ENCODE measurements around the gene PDE4D.
A peak's percentile ranks its signal among the peaks of the same experiment; 100 is the strongest.
"Not testable (repeated sequence)": the region's sequence is repeated elsewhere in the genome, so short reads cannot be mapped to it uniquely, and the experiment has no call there.

The PDE4D gene

GRCh38 chr5:59016925-59017324, 876.6 kb downstream of the PDE4D start:
- no peak for DNase-seq

DNA sequence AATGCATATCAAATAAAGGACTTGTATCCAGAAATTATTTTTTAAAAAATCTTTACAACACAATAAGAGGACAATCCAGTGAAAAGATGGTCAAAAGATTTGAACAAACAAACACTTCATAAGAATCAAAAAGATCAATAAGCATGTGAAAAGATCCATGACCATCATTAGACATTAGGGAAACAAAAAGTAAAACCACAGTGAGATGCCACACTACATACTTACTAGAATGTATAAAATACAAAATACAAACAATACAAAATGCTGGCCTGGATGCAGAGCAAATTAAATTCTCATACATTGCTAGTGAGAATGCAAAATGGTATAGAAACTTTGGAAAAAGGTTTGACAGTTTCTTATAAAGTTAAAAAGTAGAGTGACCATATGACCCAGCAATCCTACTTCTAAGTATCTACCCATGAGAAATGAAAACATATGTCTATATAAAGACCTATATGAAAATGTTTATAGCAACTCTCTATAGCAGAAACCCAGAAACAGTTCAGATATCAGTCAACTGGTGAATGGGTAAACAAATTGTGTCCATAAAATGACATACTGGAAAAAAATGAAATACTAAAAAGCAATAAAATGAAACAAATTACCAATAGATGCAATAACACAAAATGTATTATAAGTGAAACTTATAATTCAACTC, 884.6 kb downstream of the PDE4D start:
- DNase-seq: no peak

GRCh38 chr5:59007460-59008063, 886.0 kb downstream of the PDE4D start:
- peak; percentile 31 for DNase-seq

DNA sequence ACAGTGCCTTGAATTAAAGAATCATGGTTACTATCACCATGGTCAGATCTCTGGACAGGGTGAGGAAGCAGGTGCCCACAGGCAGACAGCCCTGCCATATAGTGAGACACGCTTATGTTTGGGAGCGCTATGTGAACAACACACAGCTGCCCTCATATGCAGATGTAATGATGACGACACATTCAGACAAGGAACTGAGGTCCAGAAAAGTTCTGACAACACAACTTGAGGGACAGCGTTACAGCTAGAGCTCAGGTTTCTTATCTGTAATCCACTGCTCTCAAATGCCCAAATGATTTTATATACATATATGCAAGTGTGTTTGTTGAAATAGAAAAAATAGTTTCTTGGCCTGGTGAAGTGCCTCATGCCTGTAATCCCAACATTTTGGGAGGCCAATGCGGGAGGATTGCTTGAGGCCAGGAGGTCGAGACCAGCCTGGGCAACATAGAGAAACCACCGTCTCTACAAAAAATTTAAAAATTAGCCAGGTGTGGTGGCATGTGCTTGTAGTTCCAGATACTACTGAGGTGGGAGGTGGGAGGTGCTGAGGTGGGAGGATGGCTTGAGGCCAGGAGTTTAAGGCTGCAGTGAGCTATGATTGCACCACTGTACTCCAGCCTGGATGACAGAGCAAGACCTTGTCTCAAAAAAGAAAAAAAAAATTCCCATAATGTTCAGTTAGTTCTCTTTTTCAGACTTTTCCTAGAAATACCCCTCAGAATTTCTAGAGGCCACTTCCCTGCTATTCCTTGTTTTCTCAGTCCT, 887.4 kb downstream of the PDE4D start:
- no peak for DNase-seq

DNA sequence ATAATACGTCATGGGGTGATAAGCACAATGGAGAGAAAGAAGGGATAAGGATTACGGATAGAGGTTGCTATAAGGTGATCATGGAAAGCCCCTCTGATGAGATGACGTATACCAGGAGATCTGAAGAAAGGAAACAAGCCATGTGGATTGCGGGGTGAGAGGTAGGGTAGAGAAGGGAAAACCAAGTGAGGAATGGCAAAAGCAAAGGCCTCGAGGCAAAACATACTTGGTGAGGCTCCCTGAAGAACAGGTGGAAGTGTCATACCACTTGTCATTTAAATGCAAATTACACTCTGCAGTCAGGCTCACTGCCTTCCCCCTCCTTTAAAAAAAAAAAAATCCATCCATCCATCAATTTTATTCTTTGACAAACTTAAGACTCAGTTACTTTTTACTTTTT, 889.9 kb downstream of the PDE4D start:
- DNase-seq: no peak

GRCh38 chr5:59003124-59003523, 890.4 kb downstream of the PDE4D start:
- no peak for DNase-seq

GRCh38 chr5:59002162-59002825, 891.2 kb downstream of the PDE4D start:
- DNase-seq: no peak

- no peak for DNase-seq
These were observed 891.8 kb downstream of the PDE4D start for GRCh38 chr5:59001716-59002115.

DNA sequence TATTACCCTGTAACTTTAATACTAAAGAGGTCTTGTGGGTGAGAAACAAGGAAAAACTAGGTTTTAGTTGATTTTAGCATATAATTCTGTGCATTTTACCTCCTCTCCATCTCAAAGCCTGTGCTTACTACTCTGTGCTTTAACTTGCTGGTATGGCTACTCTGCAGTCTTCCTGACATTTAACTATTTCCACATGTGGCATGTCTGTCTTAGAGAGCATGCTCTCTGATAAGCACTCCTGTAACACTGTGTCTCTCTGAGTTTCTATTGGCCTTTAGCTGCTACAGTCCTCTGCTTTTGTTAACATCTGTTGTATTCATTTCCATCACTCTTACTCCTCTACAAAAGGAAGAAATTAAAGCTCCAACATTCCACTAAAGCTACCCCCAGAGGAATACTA, 892.4 kb downstream of the PDE4D start:
- DNase-seq: no peak

DNA sequence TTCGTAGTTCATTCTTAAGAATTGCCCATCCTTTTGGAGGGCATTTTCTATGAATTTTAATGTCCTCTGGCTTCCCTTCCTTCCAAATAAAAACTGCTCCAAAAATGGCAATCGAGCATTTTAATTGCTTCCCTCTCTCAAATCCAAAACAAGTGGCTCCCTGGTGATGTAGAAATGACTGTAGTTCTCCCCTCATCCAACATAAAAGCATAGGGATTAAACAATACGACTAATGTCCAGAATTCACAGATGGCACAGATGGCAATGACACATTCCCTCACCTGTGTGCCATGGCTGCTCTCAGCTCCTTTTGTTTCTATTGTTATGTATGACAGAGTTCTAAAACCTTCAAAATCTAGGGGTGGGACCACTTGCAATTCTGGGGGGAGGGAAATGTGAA, 893.3 kb downstream of the PDE4D start:
- no peak for DNase-seq

- DNase-seq: peak; percentile 2
These were observed 893.7 kb downstream of the PDE4D start for GRCh38 chr5:58999804-59000203.

DNA sequence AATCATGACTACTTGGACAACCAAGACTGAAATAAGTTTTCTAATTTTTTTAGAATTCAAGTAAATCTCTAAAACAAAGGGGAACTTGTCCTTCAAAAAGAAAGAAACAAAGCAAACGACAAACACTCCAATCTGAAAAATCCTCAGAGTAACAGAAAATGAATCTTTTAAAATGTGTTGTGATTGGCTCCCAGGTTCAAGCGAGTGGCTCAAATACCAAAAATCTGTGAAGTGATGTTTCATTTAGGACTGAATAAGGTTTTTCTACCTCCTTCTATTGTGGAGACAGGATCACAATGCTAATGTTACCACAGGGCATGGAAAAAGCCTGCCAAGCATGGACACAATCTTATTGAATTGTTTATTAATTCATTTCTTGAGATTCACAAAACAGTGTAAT, 895.0 kb downstream of the PDE4D start:
- no peak for DNase-seq

DNA sequence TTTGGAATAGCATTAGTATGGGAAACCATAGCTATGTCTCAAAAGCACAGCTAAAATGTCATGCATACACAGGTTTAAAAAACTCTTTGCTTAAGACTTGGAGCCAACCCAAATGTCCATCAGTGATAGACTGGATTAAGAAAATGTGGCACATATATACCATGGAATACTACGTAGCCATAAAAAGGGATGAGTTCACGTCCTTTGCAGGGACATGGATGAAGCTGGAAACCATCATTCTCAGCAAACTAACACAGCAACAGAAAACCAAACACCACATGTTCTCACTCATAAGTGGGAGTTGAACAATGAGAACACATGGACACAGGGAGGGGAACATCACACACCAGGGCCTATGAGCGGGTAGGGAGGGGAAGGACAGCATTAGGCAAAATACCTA, 897.7 kb downstream of the PDE4D start:
- DNase-seq: not testable (repeated sequence)

- DNase-seq: no peak
These were observed 900.1 kb downstream of the PDE4D start for GRCh38 chr5:58993461-58993860.

GRCh38 chr5:58988938-58989337, 904.6 kb downstream of the PDE4D start:
- DNase-seq: no peak

DNA sequence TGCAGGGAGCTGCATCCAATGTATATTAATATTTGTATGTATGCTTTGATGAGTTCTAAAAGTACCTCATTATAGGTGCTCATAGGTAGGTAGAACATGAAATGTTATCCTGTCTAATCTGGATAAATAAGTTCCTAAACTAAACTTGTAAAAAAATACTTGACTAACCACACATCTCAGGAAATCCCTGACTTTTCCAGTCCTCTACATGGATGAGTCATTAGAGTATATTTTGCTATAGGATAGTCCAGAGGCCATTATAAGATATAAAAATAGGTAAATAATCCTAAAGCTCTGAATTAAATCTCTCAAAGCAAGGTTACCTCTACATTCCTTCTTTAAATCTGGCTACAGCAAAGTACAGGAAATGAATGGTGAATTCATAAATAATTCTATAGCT, 906.3 kb downstream of the PDE4D start:
- no peak for DNase-seq

GRCh38 chr5:58986281-58986680, 907.2 kb downstream of the PDE4D start:
- no peak for DNase-seq

GRCh38 chr5:58985759-58986158, 907.8 kb downstream of the PDE4D start:
- no peak for DNase-seq

DNA sequence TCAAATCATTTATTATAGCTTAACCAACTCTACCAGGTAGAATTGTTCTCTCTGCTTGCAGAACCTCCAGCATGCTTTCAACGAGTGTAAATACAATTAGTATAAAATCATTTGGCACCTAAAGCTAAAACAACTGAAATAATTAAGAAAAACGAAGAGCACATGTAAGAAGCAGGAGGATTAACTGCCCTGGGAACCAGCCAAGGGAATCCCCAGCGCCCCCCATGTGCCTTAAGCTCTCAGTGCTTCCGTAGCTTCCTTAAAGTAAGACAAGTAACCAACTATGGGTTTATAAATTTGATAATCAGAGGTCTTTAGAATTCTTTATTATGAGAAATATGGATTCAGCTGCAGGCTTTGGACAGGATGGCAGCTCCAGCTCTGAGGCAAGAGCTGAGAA, 908.2 kb downstream of the PDE4D start:
- DNase-seq: no peak

DNA sequence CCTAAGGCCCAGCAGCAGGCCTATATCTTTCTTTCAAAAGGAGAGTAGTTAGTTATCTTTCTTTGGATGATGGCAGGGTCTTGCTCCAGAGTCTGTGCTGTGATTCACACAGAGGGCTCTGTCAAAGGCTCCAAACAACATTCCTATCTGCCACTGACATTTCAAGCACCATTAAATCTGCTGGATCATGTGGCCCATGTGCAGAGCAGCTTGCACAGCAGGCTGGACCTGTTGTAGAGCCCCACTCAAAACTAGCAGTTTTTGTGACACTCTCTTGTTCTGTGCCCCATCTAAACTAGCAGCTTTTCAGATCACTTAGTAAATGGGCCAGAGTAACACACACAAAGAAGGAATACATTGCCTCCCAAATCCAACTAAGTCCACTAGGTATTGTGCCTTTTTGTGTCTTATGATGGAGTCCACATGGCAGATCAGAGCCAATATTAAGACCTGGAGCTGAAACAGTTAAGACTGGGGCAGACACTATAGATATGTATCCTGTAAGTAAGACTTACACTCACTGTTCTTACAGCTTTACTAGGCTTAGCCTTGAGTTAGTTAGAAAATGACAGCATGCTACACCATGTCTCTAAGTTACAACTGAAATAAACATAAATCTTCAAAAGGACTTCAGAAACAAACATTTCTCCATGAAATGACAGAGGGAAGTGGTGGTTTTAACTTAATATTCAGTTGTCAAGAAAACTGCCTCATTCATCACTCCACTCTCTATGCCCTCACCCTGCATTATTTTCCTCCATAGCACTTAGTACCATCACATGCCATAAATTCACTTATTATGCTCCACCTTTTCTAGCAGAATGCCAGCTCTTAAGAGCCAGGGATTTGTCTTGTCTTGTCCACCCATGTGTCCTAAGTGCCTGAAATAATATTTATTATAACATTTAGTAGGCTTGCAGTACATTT, 909.7 kb downstream of the PDE4D start:
- no peak for DNase-seq

- no peak for DNase-seq
These were observed 912.6 kb downstream of the PDE4D start for GRCh38 chr5:58980890-58981289.

DNA sequence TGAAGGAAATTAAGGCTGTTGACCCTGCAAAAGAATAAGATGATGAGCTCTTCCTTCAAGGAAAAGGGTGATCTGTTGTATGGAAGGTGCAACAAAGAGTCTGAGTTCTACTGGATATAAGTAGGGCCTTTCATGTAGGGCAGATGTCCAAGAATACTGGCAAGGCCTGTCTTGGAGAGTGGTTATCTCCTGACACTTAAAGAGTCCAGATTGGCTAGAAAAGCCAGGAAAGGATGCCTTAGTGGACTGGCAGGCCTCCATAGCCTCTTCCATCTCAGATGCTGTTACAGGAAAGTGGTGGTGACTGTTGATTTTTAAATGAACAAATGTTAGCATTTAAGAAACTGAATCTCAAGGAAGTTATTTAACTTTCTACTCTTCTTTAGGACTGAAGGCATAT, 914.4 kb downstream of the PDE4D start:
- no peak for DNase-seq

DNA sequence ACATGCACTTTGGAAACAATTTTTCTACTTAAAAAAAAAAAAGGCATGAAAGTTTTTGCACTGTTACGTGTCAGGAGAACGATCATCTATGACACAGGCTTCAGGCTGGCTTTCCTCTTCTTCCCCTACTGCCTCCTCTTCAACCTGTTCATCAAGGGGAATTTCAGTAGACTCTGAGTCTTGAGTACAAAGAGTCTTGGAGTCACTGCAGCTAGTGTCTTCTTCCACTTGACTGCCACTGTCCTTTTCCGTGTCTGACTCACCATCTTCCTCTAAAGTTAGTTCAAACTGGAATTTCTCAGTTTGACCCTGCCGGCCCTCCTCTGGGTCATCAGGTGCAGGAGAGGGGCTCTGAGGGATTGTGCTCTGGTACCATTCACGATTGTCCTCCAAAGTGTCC, 918.9 kb downstream of the PDE4D start:
- no peak for DNase-seq

Measured in NCI-H2171 treated with DMSO at 0.1 percent for 48 hours (cell line).